Adrenal gland (tissue), 12 donors: Measurements from ENCODE around the gene SMARCA1. TPM values are rescaled to one million over a fixed set of nuclear protein-coding genes. Genes with fewer than 3 reads are reported as not detected.
"Not testable (repeated sequence)": the region's sequence is repeated elsewhere in the genome, so short reads cannot be mapped to it uniquely, and the experiment has no call there.

Experiments
- DNase-seq, 7 donors: peaks; one replicate each; pipeline ENCODE4 v3.0.0-alpha.2; 2019 to 2020
- H3K27ac ChIP-seq, 5 donors: fragments of 200-600 bp; sonication (generic) in 4 of 5; 1 replicate in 3 of 5; 2 replicates in 2 of 5; pipeline versions ENCODE4 v1.5.1 to v1.8.0; 2016 to 2020; ENCODE audit warnings: mild to moderate bottlenecking in 1 of 5
- H3K27me3 ChIP-seq: fragments of 200-600 bp; 2 replicates; pipeline ENCODE4 v1.8.0; 2021
- H3K36me3 ChIP-seq, 2 donors: fragments of 200-600 bp; replicated peaks in 1 of 2; 1 replicate in 1 of 2; 2 replicates in 1 of 2; pipeline versions ENCODE4 v1.5.1 to v1.8.0; 2018 to 2022
- H3K4me1 ChIP-seq, 2 donors: fragments of 200-600 bp; replicated peaks in 1 of 2; 1 replicate in 1 of 2; 2 replicates in 1 of 2; pipeline versions ENCODE4 v1.5.1 to v1.8.0; 2018 to 2021
- H3K4me3 ChIP-seq, 4 donors: fragments of 200-600 bp; sonication (generic) in 3 of 4; one replicate each; pipeline ENCODE4 v1.5.1; 2016 to 2018
- H3K9me3 ChIP-seq, 3 donors: fragments of 200-600 bp; sonication (generic) in 1 of 3; replicated peaks in 1 of 3; 1 replicate in 2 of 3; 2 replicates in 1 of 3; pipeline versions ENCODE4 v1.5.1 to v1.8.0; 2016 to 2021
- CTCF ChIP-seq, 6 experiments: fragments of 450-650 bp in 4 of 6; fragments of 200-600 bp in 2 of 6; sonication (generic) in 1 of 6; IDR thresholded peaks; 1 replicate in 5 of 6; 2 replicates in 1 of 6; pipeline versions ENCODE4 v1.5.1 to v1.8.0; 2016 to 2021; ENCODE audit warnings: antibody characterized with exemption in 6 of 6, mild to moderate bottlenecking in 2 of 6, moderate library complexity in 1 of 6
- POLR2A ChIP-seq, 2 donors: fragments of 450-650 bp; IDR thresholded peaks; one replicate each; pipeline ENCODE4 v1.6.1; 2017; ENCODE audit warnings: antibody characterized with exemption in 2 of 2, mild to moderate bottlenecking in 2 of 2, moderate library complexity in 1 of 2
- WGBS, 4 donors: extraction: QIAGEN DNeasy Blood & Tissue Kit in 2 of 4; methylation state at CpG; one replicate each; pipeline versions ENCODE4 v1.1.5 to v1.1.7; 2013 to 2017; 5-methylcytosine and 5-hydroxymethylcytosine counted together
- intact Hi-C, 2 donors: fragments of 100-400 bp; cut with DNase I; formaldehyde crosslinking; loops; one replicate each; pipeline versions ENCODE4 v1.14.1 to v1.15.0; 2022 to 2023
- polyA plus RNA-seq, 3 donors: library from polyadenylated mRNA; stranded (reverse); fragments of 200-250 nt in 2 of 3; fragments of 350-450 nt in 1 of 3; fragmentation: Illumina TruSeq in 1 of 3; extraction: RNeasy Lipid Tissue Mini Kit (QIAGEN cat#74804) in 1 of 3; gene quantifications; one replicate each; pipeline ENCODE4 v1.2.3, GENCODE V29; 2013 to 2014
- total RNA-seq, 9 donors: library from RNA; depleted of rRNA in 4 of 9; stranded (reverse); fragments of >200 nt in 4 of 9; fragments of 120-200 nt in 1 of 9; fragmentation: NEBNext Ultra II Directional in 1 of 9; extraction: Animal tissue kit (Norgen Biotek cat#: 25700) in 1 of 9; gene quantifications; one replicate each; pipeline versions ENCODE4 v1.1.0 to v1.2.4, GENCODE V29; 2013 to 2023
- donor health status: healthy with polysubstance abuse.
- donor health status: Bipolar disorder and iron deficiency.
- donor health status: DM: yes; HTN: yes; CAD: no.
- donor health status: DM: no; HTN: no; CAD: no.
- donor health status: DM: no; HTN: no; CAD: no.
- donor health status: DM: yes; HTN: yes; CAD: no.

The SMARCA1 gene
- total and polyA plus RNA-seq, 12 donors: 31.0 to 160 (median 110) TPM

- TF ChIP-seq CTCF (IDR thresholded peaks at IDR 0.05) (no peak), POLR2A (IDR thresholded peaks at IDR 0.05) (no peak)
- no peak for DNase-seq
- H3K27me3 ChIP-seq: no peaks in the 10 kb centered on the region
- no peaks in the 10 kb centered on the region for H3K4me1 ChIP-seq
- peaks cover 0 to 20% of the 10 kb centered on the region in 2 donors for H3K36me3 ChIP-seq
- intact Hi-C loops: no loop called here
- H3K4me3 ChIP-seq: no peak overlapping the region
- no peaks in the 10 kb centered on the region for H3K9me3 ChIP-seq
- H3K27ac ChIP-seq: no peak overlapping the region
- WGBS, 4 donors: 14 to 42% (median 33%) methylated on average over 1 of the region's 1 CpG
These were observed 42.8 kb upstream of the SMARCA1 start for GRCh38 chrX:129566073-129566472.

- 29 to 44% (median 39%) methylated on average over 2 to 3 of the region's 3 CpGs for WGBS, 4 donors
- Histone ChIP-seq H3K9me3 (no peaks in the 10 kb centered on the region), H3K27me3 (no peaks in the 10 kb centered on the region), H3K4me3 (no peak overlapping the region), H3K36me3 (peaks cover 0 to 27% of the 10 kb centered on the region in 2 donors), H3K27ac (no peak overlapping the region), H3K4me1 (no peaks in the 10 kb centered on the region)
- DNase-seq: peak in 1 of 7 donors; percentile 16
- intact Hi-C loops: no loop called here
- no peak for TF ChIP-seq POLR2A (IDR thresholded peaks at IDR 0.05)
- TF ChIP-seq CTCF (IDR thresholded peaks at IDR 0.05): no peak
These were observed 41.9 kb upstream of the SMARCA1 start for GRCh38 chrX:129565046-129565650.

- H3K27me3 ChIP-seq, DNase-seq, H3K27ac ChIP-seq, intact Hi-C loops, H3K4me1 ChIP-seq, H3K4me3 ChIP-seq, H3K9me3 ChIP-seq: not testable (repeated sequence)
- 92 to 100% (median 94%) methylated on average over 1 to 4 of the region's 5 CpGs; no CpG with 5 or more reads in 1 of the 4 donors for WGBS, 4 donors
- H3K36me3 ChIP-seq: peaks cover 0 to 32% of the 10 kb centered on the region in 2 donors
These were observed 41.1 kb upstream of the SMARCA1 start for GRCh38 chrX:129564345-129564744.

GRCh38 chrX:129561453-129561852, 38.2 kb upstream of the SMARCA1 start:
- Histone ChIP-seq H3K27ac (no peak overlapping the region), H3K4me1 (peaks cover 0 to 5% of the 10 kb centered on the region in 2 donors), H3K36me3 (peaks cover 0 to 41% of the 10 kb centered on the region in 2 donors), H3K9me3 (no peaks in the 10 kb centered on the region), H3K27me3 (no peaks in the 10 kb centered on the region), H3K4me3 (no peak overlapping the region)
- intact Hi-C loops: no loop called here
- no peak for DNase-seq
- 56 to 90% (median 74%) methylated on average over 3 of the region's 3 CpGs for WGBS, 4 donors
- TF ChIP-seq CTCF (IDR thresholded peaks at IDR 0.05): no peak
- no peak for TF ChIP-seq POLR2A (IDR thresholded peaks at IDR 0.05)

GRCh38 chrX:129559783-129560182, 36.5 kb upstream of the SMARCA1 start:
- WGBS, 4 donors: 92 to 96% (median 95%) methylated on average over 1 of the region's 1 CpG
- Histone ChIP-seq H3K9me3 (no peaks in the 10 kb centered on the region), H3K4me1 (peaks cover 0 to 5% of the 10 kb centered on the region in 2 donors), H3K4me3 (no peak overlapping the region), H3K27ac (no peak overlapping the region), H3K27me3 (no peaks in the 10 kb centered on the region), H3K36me3 (peaks cover 0 to 41% of the 10 kb centered on the region in 2 donors)
- no peak for TF ChIP-seq POLR2A (IDR thresholded peaks at IDR 0.05)
- no peak for TF ChIP-seq CTCF (IDR thresholded peaks at IDR 0.05)
- intact Hi-C loops: no loop called here
- DNase-seq: no peak
